ENCODE results near the gene NAA80. TPM values are rescaled to one million over a fixed set of nuclear protein-coding genes. Genes with fewer than 3 reads are reported as not detected.

NAA80 gene
- total and polyA plus RNA-seq, 2 of the 13 experiments (the other 11 are each of a cell fraction or from before 2014, with no cell fraction given) = 3.4 to 8.7 TPM

DNA sequence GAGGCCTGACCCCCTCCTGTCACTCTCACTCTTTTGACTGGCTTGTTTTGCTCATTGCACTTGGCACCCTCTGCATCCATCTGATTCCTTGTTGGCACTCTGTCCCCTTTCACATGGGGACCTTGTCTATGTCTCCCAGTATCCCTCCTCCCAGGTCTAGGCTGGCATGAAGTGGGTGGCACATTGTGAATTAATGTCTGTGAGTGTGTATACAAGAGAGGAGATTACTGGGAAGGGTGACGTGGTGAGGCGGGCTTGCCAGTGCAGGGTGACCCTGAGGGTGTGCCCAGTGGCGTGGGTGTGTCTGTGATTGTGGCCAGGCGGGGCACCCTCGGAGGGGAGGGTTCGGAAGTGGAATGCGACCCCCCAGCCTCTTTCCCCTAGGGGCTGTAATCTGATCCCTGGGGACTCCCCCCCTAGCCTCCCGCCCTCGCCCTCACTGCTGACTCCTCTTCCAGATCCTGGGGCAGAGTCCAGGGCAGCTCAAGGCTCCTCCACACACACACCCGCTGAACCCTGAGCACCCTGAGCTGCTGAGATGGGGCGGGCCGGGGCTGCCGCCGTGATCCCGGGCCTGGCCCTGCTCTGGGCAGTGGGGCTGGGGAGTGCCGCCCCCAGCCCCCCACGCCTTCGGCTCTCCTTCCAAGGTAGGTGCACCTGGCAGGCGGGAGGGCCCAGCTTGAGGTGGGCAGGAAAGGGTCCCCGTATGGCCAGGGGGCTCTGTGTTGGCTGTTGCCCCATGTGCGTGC lies 30.3 kb downstream of the NAA80 start, which contains the start of gene SEMA3B (continued):
- TF ChIP-seq, protein P1, sequence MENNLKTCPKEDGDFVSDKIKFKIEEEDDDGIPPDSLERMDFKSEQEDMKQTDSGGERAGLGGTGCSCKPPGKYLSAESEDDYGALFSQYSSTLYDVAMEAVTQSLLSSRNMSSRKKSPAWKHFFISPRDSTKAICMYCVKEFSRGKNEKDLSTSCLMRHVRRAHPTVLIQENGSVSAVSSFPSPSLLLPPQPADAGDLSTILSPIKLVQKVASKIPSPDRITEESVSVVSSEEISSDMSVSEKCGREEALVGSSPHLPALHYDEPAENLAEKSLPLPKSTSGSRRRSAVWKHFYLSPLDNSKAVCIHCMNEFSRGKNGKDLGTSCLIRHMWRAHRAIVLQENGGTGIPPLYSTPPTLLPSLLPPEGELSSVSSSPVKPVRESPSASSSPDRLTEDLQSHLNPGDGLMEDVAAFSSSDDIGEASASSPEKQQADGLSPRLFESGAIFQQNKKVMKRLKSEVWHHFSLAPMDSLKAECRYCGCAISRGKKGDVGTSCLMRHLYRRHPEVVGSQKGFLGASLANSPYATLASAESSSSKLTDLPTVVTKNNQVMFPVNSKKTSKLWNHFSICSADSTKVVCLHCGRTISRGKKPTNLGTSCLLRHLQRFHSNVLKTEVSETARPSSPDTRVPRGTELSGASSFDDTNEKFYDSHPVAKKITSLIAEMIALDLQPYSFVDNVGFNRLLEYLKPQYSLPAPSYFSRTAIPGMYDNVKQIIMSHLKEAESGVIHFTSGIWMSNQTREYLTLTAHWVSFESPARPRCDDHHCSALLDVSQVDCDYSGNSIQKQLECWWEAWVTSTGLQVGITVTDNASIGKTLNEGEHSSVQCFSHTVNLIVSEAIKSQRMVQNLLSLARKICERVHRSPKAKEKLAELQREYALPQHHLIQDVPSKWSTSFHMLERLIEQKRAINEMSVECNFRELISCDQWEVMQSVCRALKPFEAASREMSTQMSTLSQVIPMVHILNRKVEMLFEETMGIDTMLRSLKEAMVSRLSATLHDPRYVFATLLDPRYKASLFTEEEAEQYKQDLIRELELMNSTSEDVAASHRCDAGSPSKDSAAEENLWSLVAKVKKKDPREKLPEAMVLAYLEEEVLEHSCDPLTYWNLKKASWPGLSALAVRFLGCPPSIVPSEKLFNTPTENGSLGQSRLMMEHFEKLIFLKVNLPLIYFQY (CRISPR knock-in tag; IDR thresholded peaks at IDR 0.05; ENCODE audit: borderline replicate concordance) = peak; percentile 24; the same call in 1 of the 2 replicates
- TF ChIP-seq ZNF256 (CRISPR knock-in tag; conservative IDR thresholded peaks at IDR 0.05) (no peak), MATR3 (CRISPR knock-in tag; IDR thresholded peaks at IDR 0.05) (no peak), ZBTB7A (CRISPR knock-in tag; IDR thresholded peaks at IDR 0.05) (peak; percentile 73), ZFY (CRISPR knock-in tag; IDR thresholded peaks at IDR 0.05) (peak; percentile 40; the same call in 1 of the 2 replicates), HNRNPUL1 (IDR thresholded peaks at IDR 0.05; ENCODE audit: low read depth, low read length) (no peak), ZNF589 (CRISPR knock-in tag; conservative IDR thresholded peaks at IDR 0.05) (no peak), ZFP41 (CRISPR knock-in tag; IDR thresholded peaks at IDR 0.05; ENCODE audit: borderline replicate concordance) (no peak), RFXANK (CRISPR knock-in tag; IDR thresholded peaks at IDR 0.05) (no peak), ZNF570 (CRISPR knock-in tag; IDR thresholded peaks at IDR 0.05; ENCODE audit: borderline replicate concordance) (no peak), ZNF292 (CRISPR knock-in tag; IDR thresholded peaks at IDR 0.05; ENCODE audit: borderline replicate concordance, low read depth) (no peak), PAF1 (CRISPR knock-in tag; IDR thresholded peaks at IDR 0.05) (no peak), FLYWCH1 (CRISPR knock-in tag; IDR thresholded peaks at IDR 0.05) (no peak), ZNF720 (CRISPR knock-in tag; IDR thresholded peaks at IDR 0.05) (no peak), HNF4G (IDR thresholded peaks at IDR 0.05; ENCODE audit: borderline replicate concordance, low read depth, low read length) (peak; percentile 76), HNF4G (CRISPR knock-in tag; IDR thresholded peaks at IDR 0.05; ENCODE audit: borderline replicate concordance, low read depth) (peak; percentile 56; the same call in 1 of the 2 replicates), MIXL1 (CRISPR knock-in tag; IDR thresholded peaks at IDR 0.05) (no peak)
- TF ChIP-seq, protein P2, sequence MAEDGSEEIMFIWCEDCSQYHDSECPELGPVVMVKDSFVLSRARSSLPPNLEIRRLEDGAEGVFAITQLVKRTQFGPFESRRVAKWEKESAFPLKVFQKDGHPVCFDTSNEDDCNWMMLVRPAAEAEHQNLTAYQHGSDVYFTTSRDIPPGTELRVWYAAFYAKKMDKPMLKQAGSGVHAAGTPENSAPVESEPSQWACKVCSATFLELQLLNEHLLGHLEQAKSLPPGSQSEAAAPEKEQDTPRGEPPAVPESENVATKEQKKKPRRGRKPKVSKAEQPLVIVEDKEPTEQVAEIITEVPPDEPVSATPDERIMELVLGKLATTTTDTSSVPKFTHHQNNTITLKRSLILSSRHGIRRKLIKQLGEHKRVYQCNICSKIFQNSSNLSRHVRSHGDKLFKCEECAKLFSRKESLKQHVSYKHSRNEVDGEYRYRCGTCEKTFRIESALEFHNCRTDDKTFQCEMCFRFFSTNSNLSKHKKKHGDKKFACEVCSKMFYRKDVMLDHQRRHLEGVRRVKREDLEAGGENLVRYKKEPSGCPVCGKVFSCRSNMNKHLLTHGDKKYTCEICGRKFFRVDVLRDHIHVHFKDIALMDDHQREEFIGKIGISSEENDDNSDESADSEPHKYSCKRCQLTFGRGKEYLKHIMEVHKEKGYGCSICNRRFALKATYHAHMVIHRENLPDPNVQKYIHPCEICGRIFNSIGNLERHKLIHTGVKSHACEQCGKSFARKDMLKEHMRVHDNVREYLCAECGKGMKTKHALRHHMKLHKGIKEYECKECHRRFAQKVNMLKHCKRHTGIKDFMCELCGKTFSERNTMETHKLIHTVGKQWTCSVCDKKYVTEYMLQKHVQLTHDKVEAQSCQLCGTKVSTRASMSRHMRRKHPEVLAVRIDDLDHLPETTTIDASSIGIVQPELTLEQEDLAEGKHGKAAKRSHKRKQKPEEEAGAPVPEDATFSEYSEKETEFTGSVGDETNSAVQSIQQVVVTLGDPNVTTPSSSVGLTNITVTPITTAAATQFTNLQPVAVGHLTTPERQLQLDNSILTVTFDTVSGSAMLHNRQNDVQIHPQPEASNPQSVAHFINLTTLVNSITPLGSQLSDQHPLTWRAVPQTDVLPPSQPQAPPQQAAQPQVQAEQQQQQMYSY (CRISPR knock-in tag; IDR thresholded peaks at IDR 0.05) = peak; percentile 73
- TF ChIP-seq, protein P3, sequence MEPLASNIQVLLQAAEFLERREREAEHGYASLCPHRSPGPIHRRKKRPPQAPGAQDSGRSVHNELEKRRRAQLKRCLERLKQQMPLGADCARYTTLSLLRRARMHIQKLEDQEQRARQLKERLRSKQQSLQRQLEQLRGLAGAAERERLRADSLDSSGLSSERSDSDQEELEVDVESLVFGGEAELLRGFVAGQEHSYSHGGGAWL (CRISPR knock-in tag; IDR thresholded peaks at IDR 0.05) = peak; percentile 52; the same call in 1 of the 2 replicates
- TF ChIP-seq, protein P4, sequence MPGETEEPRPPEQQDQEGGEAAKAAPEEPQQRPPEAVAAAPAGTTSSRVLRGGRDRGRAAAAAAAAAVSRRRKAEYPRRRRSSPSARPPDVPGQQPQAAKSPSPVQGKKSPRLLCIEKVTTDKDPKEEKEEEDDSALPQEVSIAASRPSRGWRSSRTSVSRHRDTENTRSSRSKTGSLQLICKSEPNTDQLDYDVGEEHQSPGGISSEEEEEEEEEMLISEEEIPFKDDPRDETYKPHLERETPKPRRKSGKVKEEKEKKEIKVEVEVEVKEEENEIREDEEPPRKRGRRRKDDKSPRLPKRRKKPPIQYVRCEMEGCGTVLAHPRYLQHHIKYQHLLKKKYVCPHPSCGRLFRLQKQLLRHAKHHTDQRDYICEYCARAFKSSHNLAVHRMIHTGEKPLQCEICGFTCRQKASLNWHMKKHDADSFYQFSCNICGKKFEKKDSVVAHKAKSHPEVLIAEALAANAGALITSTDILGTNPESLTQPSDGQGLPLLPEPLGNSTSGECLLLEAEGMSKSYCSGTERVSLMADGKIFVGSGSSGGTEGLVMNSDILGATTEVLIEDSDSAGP (CRISPR knock-in tag; IDR thresholded peaks at IDR 0.05; ENCODE audit: borderline replicate concordance) = peak; percentile 32
- TF ChIP-seq, protein P5, sequence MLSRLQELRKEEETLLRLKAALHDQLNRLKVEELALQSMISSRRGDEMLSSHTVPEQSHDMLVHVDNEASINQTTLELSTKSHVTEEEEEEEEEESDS (CRISPR knock-in tag; IDR thresholded peaks at IDR 0.05; ENCODE audit: borderline replicate concordance) = no peak
